Subcutaneous abdominal adipose tissue (tissue), 5 donors: Measurements from ENCODE around the gene GINS1.

Experiments used
- H3K27ac ChIP-seq: one replicate; pipeline ENCODE4 v1.7.0; 2013; ENCODE audit warnings: low read depth, mild to moderate bottlenecking, inconsistent platforms, low read length, moderate library complexity
- H3K27me3 ChIP-seq, 5 donors: one replicate each; pipeline ENCODE4 v1.7.0; 2013; ENCODE audit warnings: low read length in 5 of 5, inconsistent platforms in 1 of 5; ENCODE audit not compliant: control insufficient read depth in 5 of 5, insufficient read depth in 4 of 5
- H3K36me3 ChIP-seq, 5 donors: one replicate each; pipeline ENCODE4 v1.7.0; 2013; ENCODE audit warnings: low read length in 5 of 5; ENCODE audit not compliant: control insufficient read depth in 5 of 5, insufficient read depth in 5 of 5
- H3K4me1 ChIP-seq, 5 donors: one replicate each; pipeline ENCODE4 v1.7.0; 2013; ENCODE audit warnings: low read length in 5 of 5, mild to moderate bottlenecking in 3 of 5, moderate library complexity in 1 of 5; ENCODE audit not compliant: control insufficient read depth in 5 of 5, insufficient read depth in 5 of 5
- H3K4me3 ChIP-seq, 5 donors: one replicate each; pipeline ENCODE4 v1.7.0; 2013; ENCODE audit warnings: low read length in 5 of 5, low read depth in 1 of 5
- H3K9ac ChIP-seq, 5 donors: one replicate each; pipeline ENCODE4 v1.7.0; 2013; ENCODE audit warnings: low read length in 5 of 5, mild to moderate bottlenecking in 4 of 5, moderate library complexity in 3 of 5
- H3K9me3 ChIP-seq, 5 donors: one replicate each; pipeline ENCODE4 v1.7.0; 2013; ENCODE audit warnings: low read length in 5 of 5; ENCODE audit not compliant: control insufficient read depth in 5 of 5
- donor health status: healthy.
- donor health status: healthy.
- donor health status: healthy.
- donor health status: healthy.
- donor health status: healthy.

GINS1 gene

DNA sequence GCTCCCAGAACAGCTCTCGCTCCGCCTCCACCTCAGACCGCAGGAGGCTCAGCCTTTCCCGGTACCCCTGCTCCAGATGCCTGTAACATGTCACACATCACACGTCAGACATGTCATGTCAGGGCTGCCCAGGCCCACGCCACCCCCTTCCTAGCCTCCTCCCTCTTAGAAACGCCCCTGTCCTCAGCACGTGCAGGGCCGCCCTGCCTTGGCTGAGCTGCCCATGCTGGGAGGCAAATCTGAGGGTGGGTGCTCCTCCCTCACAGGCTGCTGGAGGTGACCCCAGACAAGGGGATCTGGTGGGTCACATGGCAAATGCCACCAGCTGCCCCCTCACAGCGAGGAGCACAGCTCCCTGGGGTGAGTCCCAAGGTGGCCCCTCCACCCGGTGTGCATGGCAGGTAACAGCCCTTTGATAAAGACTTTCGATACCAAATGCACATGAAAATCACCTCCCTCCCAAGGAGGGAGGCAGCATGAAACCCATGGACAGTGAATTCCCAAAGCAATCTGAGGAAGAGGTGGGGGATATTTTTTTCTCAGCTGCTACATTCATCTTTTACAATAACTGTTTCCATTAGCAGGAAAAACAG lies 84.1 kb downstream of the GINS1 start:
- Histone ChIP-seq H3K4me1 (no peaks in the 10 kb centered on the region), H3K9ac (no peak overlapping the region), H3K4me3 (no peak overlapping the region), H3K9me3 (no peaks in the 10 kb centered on the region), H3K27ac (no peak overlapping the region), H3K36me3 (peaks cover 0 to 33% (median 11%) of the 10 kb centered on the region in 5 donors), H3K27me3 (no peaks in the 10 kb centered on the region)

DNA sequence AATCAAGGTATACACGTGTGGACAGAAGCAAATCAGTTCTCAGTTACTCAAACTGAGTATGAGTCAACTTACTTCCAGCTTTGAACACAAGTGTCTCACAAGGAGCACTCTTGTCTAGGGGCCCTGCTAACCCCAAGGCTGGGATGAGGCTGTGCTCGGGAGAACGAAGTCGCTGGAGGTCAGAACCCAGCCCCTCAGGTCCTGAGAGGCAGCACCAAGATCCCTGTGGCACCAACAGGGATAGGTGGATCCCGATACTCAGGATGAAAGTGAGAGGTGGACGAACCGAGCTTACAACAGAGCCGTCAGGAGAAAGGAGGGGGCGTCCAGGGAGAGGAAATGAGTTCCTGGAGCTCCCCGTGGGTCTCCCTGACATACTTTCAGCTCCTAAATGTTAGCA lies 85.7 kb downstream of the GINS1 start:
- no peak overlapping the region for H3K4me3 ChIP-seq
- no peak overlapping the region for H3K9ac ChIP-seq
- peaks cover 0 to 29% (median 11%) of the 10 kb centered on the region in 5 donors for H3K36me3 ChIP-seq
- H3K27me3 ChIP-seq, result no peaks in the 10 kb centered on the region
- no peaks in the 10 kb centered on the region for H3K4me1 ChIP-seq
- no peak overlapping the region for H3K27ac ChIP-seq
- no peaks in the 10 kb centered on the region for H3K9me3 ChIP-seq

DNA sequence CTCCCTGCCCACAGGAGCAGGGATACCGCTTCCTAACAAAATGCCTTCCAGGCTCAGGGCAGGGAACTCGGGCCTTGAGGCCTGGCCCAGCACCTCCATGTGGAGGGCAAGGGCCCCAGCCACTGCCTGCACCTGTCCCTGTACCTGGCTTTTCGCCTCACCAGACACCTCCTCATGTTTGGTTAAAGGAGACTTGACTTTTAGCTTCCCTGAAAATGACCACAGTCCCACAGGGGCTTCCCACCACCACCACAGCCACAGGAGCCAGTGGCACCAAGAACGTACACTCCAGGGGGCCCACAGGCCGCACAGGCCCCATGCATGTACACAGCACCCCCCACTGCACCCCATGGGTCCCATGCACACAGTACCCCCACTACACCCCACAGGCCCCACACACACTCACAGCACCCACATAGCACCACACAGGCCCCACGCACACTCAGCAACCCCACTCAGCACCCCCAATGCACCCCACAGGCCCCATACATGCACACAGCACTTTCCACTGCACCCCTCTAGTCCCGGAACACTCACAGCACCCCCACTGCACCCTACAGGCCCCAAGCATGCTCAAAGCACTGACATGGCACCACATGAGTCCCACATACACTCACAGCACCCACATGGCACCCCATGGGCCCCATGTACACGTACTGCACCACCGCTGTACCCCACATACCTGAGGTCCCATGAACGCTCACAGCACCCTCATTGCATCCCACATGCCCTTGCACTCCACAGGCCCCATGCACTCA lies 86.5 kb downstream of the GINS1 start:
- H3K36me3 ChIP-seq, result peaks cover 0 to 27% (median 8%) of the 10 kb centered on the region in 5 donors
- H3K4me1 ChIP-seq, result no peaks in the 10 kb centered on the region

DNA sequence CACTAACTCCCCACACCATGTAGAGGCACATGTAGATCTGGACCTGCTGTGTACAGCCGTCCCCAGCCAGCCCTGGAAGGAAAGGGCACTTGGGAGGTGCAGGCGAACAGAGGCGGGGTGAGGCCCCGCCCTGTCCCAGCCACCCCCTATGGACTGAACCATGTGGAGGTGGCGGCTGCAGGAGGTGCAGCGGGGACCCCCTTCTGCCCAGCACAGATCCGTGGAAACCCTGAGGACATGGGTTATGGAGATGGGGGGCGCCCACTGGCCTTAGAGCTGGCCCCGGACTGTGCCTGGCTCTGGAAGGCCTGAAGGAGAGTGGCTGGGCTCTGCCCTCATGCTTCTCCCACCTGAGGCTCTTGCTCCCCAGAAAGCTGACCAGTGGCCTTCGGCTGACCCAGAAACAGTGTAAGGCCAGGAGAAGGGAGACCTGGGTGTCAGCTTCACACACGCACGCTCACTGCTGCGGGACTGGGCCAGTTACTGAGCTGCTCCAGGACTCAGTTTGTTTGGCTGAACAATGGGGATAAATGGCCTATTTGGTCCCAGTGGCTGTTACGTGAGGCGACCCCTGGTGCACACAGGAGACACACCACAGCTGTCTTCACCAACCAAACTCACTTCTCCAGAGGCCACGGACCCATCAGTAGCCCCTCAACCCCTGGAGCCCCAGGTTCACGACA lies 87.2 kb downstream of the GINS1 start:
- Histone ChIP-seq H3K27ac (no peak overlapping the region), H3K9me3 (no peaks in the 10 kb centered on the region), H3K9ac (no peak overlapping the region), H3K4me3 (no peak overlapping the region), H3K36me3 (peaks cover 0 to 20% (median 5%) of the 10 kb centered on the region in 5 donors), H3K27me3 (no peaks in the 10 kb centered on the region), H3K4me1 (no peaks in the 10 kb centered on the region)

More for the DNA sequence above, 86.5 kb downstream of the GINS1 start:
- Histone ChIP-seq H3K27me3 (no peaks in the 10 kb centered on the region), H3K27ac (no peak overlapping the region), H3K9ac (no peak overlapping the region), H3K4me3 (no peak overlapping the region), H3K9me3 (no peaks in the 10 kb centered on the region)

DNA sequence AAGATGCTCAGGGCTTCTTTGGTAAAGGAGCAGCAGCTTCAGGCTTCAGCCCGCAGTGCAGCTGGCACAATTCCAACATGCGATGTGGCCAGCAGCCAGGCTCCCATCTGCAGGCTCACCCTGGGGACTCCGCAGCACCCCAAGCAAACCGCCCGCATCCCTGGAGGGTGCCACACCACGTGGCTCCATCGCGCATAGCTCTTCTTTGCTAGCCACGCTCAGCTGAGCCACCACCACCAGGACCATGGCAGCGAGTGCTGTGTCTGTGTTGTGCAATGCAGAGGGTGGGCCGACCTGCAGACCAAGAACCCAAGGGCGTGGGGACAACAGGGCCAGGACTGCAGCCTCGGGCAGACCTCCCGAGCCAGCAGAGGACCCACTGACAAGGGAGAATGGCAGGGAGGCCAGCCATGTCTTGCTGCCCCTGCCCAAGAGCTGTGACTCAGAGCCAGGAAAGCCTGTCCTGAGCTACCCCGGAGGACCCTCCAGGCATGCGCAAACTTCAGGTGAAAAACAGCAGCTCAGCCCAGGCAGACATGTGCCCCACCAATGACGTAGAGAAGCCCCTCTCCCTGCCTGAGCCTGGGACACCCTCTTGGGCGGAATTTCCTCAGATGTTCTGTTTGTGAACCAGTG lies 87.8 kb downstream of the GINS1 start:
- Histone ChIP-seq H3K9me3 (no peaks in the 10 kb centered on the region), H3K4me1 (no peaks in the 10 kb centered on the region), H3K27ac (no peak overlapping the region), H3K4me3 (no peak overlapping the region), H3K27me3 (no peaks in the 10 kb centered on the region), H3K36me3 (peaks cover 0 to 15% (median 5%) of the 10 kb centered on the region in 5 donors), H3K9ac (no peak overlapping the region)

DNA sequence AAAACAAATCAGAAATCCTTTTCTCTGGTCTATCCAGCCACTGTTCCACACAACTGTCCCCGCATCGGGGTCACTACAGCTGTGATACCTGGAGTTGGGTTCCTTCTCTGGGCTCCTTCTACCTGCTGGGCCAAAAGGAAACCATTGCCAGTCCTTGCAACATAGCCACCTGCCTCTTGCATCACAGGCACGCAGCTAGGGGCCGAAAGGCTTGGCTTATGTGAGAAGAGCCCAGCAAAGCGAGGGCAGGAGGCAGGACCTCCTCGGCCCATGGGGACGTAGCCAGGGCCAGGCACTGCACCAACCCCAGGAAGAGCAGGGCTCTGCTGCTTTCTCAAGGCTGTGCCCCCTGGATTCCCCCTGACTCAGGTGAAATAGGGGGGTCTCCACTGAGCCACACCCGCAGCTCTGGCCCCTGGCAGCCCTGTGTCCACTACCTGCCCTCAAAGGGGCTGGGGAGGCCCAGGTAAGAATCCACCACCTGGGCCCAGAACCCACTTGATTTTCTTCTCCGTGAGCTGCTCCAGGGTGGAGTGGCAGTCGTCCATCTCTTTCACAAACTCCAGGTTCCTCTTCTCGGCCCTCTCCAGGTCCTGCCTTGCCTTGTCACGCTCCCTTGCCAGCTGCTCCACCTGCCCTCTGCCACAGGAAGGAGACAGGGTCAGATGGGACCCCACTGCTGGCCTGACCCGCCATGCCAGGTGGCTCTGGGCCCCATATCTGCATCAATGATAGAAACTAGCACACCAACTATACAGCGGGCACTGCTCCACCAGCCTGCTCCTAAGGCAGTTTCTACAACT lies 88.9 kb downstream of the GINS1 start:
- H3K36me3 ChIP-seq, result peaks cover 0 to 6% (median 4%) of the 10 kb centered on the region in 5 donors
- no peak overlapping the region for H3K9ac ChIP-seq

DNA sequence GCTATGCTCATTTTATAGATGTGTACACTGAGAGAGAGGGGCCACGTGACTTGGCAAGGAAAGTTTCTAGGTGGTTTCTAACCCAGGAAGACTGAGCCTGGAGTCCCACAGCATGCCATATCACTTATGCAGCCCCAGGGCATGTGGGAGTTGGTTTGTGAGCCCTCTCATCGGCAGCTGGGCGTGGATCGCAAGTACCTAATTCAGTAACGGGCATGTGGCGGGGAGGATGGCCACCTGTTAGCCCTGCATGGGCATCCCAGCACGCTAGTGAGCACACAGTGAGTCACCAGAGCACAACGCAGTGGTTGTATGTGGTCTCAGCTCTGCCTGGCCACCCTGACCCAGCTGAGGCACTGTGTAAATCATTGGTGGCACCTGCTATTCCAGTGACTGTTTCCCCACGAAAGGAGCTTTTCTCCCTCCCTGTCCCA lies 89.5 kb downstream of the GINS1 start:
- Histone ChIP-seq H3K9ac (no peak overlapping the region), H3K4me3 (no peak overlapping the region), H3K27me3 (no peaks in the 10 kb centered on the region), H3K9me3 (no peaks in the 10 kb centered on the region), H3K27ac (no peak overlapping the region), H3K4me1 (no peaks in the 10 kb centered on the region), H3K36me3 (peaks cover 0 to 5% (median 4%) of the 10 kb centered on the region in 5 donors)

More for the DNA sequence above, 88.9 kb downstream of the GINS1 start:
- Histone ChIP-seq H3K4me1 (no peaks in the 10 kb centered on the region), H3K27ac (no peak overlapping the region), H3K9me3 (no peaks in the 10 kb centered on the region), H3K27me3 (no peaks in the 10 kb centered on the region), H3K4me3 (no peak overlapping the region)

DNA sequence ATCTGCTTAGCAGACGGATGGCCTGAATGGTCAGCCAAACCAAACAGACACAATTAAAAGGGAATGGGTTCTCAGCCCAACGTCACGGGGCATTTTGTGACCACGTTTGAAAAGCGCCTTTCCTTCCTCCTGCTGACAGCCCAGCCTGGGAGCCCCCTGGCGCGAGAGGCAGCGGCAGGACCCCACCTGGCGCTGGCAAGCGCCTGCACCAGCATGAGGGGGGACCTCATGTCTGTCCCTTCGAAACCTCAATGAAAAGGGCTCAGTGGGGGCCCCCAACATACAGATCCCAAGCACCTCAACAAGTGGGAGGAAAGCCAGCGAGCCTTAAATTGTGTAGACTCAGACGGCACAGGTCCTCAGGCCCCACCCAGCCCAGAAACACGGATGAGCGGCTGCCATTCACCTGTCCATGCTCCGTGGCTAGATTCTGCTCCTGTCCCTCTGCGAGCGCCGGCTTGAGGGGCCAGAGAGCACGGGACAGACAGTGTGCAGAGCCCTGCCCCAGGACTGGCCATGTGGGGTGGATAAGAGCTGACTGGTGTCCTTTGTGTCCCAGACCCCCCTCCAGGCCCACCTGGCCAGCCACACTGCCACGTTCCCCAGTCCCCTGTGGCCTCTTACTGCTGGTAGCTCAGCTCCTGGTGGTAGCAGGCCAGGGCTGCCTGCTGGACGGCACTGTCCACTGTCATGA lies 90.3 kb downstream of the GINS1 start:
- H3K4me3 ChIP-seq, result no peak overlapping the region
- peaks cover 0 to 7% (median 4%) of the 10 kb centered on the region in 5 donors for H3K36me3 ChIP-seq
- no peaks in the 10 kb centered on the region for H3K9me3 ChIP-seq
- no peak overlapping the region for H3K27ac ChIP-seq
- H3K9ac ChIP-seq, result no peak overlapping the region
- H3K27me3 ChIP-seq, result no peaks in the 10 kb centered on the region
- no peaks in the 10 kb centered on the region for H3K4me1 ChIP-seq
